Measurements from ENCODE around the gene CUL9. TPM values are rescaled to one million over a fixed set of nuclear protein-coding genes. Genes with fewer than 3 reads are reported as not detected.
A peak's percentile ranks its signal among the peaks of the same experiment; 100 is the strongest.

Gene CUL9
- total RNA-seq, 2 experiments from 2014 or later = 32.9 to 37.0 TPM

DNA sequence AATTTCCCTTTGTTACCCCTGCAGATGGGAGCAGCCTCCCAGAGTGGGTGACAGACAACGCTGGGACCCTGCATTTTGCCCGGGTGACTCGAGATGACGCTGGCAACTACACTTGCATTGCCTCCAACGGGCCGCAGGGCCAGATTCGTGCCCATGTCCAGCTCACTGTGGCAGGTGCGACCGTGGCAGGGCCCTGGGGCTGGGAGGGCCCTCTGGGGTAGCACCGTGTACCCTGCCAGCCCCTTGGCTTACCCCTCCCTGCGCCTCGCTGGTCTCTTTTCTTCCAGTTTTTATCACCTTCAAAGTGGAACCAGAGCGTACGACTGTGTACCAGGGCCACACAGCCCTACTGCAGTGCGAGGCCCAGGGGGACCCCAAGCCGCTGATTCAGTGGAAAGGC, 40.4 kb upstream of the CUL9 start:
- H3K36me3 ChIP-seq (ENCODE audit: insufficient read depth, low read length) = no peaks in the 10 kb centered on the region
- peaks cover 19% of the 10 kb centered on the region for H3K4me1 ChIP-seq (ENCODE audit: insufficient read depth, low read length, poor library complexity, severe bottlenecking)
- no peaks in the 10 kb centered on the region for H3K79me2 ChIP-seq (ENCODE audit: insufficient read depth, low read depth, low read length)
- no peaks in the 10 kb centered on the region for H3K9me2 ChIP-seq (ENCODE audit: insufficient read depth, low read length)
- TF ChIP-seq EZH2phosphoT487 (IDR thresholded peaks at IDR 0.05; ENCODE audit: borderline replicate concordance, low read depth, low read length) = no peak
- TF ChIP-seq, protein P1, sequence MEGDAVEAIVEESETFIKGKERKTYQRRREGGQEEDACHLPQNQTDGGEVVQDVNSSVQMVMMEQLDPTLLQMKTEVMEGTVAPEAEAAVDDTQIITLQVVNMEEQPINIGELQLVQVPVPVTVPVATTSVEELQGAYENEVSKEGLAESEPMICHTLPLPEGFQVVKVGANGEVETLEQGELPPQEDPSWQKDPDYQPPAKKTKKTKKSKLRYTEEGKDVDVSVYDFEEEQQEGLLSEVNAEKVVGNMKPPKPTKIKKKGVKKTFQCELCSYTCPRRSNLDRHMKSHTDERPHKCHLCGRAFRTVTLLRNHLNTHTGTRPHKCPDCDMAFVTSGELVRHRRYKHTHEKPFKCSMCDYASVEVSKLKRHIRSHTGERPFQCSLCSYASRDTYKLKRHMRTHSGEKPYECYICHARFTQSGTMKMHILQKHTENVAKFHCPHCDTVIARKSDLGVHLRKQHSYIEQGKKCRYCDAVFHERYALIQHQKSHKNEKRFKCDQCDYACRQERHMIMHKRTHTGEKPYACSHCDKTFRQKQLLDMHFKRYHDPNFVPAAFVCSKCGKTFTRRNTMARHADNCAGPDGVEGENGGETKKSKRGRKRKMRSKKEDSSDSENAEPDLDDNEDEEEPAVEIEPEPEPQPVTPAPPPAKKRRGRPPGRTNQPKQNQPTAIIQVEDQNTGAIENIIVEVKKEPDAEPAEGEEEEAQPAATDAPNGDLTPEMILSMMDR (conservative IDR thresholded peaks at IDR 0.05; ENCODE audit: low read length) = no peak
- intact Hi-C loops (cut with micrococcal nuclease; ENCODE audit: unreplicated experiment) = no loop called here
- H3K9me3 ChIP-seq (ENCODE audit: low read length) = no peaks in the 10 kb centered on the region
- H3K27ac ChIP-seq (ENCODE audit: low read depth, low read length, poor library complexity, severe bottlenecking) = no peak overlapping the region
- no peak overlapping the region for H3K4me2 ChIP-seq (ENCODE audit: low read length)
- ChIA-PET POLR2A (no interaction called here), CTCF (ENCODE audit: unreplicated experiment) (no interaction called here)
- no peak overlapping the region for H2AFZ ChIP-seq (ENCODE audit: low read length)
- H3K4me3 ChIP-seq (ENCODE audit: low read depth, low read length, poor library complexity, severe bottlenecking) = no peak overlapping the region
- no TSS peak for BruUV-seq (replicated peaks)
- no peaks in the 10 kb centered on the region for H4K20me1 ChIP-seq (ENCODE audit: insufficient read depth, low read length)
- DNase-seq (ENCODE audit: low spot score) = no peak

DNA sequence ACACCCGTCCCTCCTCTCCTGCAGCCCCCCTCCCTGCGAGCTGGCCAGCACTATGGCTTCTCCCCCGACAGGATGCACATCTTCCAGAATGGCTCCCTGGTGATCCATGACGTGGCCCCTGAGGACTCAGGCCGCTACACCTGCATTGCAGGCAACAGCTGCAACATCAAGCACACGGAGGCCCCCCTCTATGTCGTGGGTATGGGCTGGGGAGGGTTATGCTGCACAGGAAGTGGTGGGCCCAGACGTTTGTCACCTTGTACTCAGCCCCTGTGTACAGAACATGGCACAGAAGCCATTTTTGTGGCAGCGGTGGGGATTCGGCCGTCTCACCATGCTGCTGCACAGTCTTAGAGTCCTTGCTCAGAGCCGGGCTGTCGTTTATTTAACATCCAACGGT, 39.9 kb upstream of the CUL9 start:
- Histone ChIP-seq H3K36me3 (ENCODE audit: insufficient read depth, low read length) (no peaks in the 10 kb centered on the region), H3K4me1 (ENCODE audit: insufficient read depth, low read length, poor library complexity, severe bottlenecking) (peaks cover 19% of the 10 kb centered on the region), H3K9me2 (ENCODE audit: insufficient read depth, low read length) (no peaks in the 10 kb centered on the region), H3K9me3 (ENCODE audit: low read length) (no peaks in the 10 kb centered on the region), H3K79me2 (ENCODE audit: insufficient read depth, low read depth, low read length) (no peaks in the 10 kb centered on the region), H3K27ac (ENCODE audit: low read depth, low read length, poor library complexity, severe bottlenecking) (no peak overlapping the region), H3K4me2 (ENCODE audit: low read length) (no peak overlapping the region), H2AFZ (ENCODE audit: low read length) (no peak overlapping the region), H4K20me1 (ENCODE audit: insufficient read depth, low read length) (no peaks in the 10 kb centered on the region), H3K4me3 (ENCODE audit: low read depth, low read length, poor library complexity, severe bottlenecking) (no peak overlapping the region)
- TF ChIP-seq EZH2phosphoT487 (IDR thresholded peaks at IDR 0.05; ENCODE audit: borderline replicate concordance, low read depth, low read length) = no peak
- TF ChIP-seq, protein P1 (conservative IDR thresholded peaks at IDR 0.05; ENCODE audit: low read length) = no peak
- DNase-seq (ENCODE audit: low spot score) = peak; percentile 43
- intact Hi-C loops (cut with micrococcal nuclease; ENCODE audit: unreplicated experiment) = no loop called here
- BruUV-seq (replicated peaks) = no TSS peak
- ChIA-PET CTCF (ENCODE audit: unreplicated experiment) (no interaction called here), POLR2A (interaction anchor here (0.7 kb wide), 1 partner anchor 133 kb away, joined by 3 read pairs; no protein-coding TSS in a partner anchor)

DNA sequence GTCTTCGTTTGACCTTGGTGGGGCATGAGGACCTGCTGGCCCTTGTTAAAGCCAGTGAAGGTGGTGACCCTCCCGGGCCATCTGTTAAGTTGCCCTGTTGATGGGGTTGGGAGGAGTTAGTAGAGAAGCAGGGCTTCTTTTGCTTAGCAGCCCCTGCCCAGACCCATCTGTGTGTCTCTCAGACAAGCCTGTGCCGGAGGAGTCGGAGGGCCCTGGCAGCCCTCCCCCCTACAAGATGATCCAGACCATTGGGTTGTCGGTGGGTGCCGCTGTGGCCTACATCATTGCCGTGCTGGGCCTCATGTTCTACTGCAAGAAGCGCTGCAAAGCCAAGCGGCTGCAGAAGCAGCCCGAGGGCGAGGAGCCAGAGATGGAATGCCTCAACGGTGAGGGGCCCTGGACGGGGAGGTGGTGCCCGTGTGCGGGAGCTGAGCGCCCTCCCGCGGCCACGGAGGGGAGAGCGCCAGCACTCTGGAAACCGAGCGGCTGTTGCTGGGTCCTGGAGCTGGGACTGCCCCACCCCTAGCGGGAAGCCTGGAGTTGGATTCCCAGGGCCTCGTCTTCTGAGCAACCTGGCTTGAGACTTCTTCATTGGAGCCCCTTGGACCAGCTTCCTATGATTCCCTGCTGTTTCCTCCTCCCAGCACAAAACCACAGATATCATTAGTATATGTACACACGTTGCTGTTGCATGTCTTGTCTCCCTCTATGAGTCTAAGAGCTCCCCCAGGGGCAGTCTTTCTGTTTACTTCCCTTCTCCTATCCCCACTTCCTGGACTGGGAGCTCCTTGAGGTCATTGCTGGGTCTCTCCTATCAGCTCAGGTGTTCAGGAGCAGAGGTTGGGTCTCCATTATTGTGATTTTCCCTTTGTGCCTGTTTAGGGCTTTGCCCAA, 38.5 kb upstream of the CUL9 start:
- DNase-seq (ENCODE audit: low spot score) = peak; percentile 81
- no peak overlapping the region for H3K27ac ChIP-seq (ENCODE audit: low read depth, low read length, poor library complexity, severe bottlenecking)
- TF ChIP-seq EZH2phosphoT487 (IDR thresholded peaks at IDR 0.05; ENCODE audit: borderline replicate concordance, low read depth, low read length) = no peak
- TF ChIP-seq, protein P1 (conservative IDR thresholded peaks at IDR 0.05; ENCODE audit: low read length) = peak; percentile 96
- intact Hi-C loops (cut with micrococcal nuclease; ENCODE audit: unreplicated experiment) = loop anchor here (1.0 kb wide), 3 partner anchors 73 to 242 kb away; no protein-coding TSS in a partner anchor
- POLR2A ChIA-PET = interaction anchor here (0.6 to 1.4 kb wide), 5 partner anchors 15 to 338 kb away, joined by 3 read pairs; no protein-coding TSS in a partner anchor
- peak overlapping the region; percentile 25; the same call in 1 of the 2 replicates for H3K4me2 ChIP-seq (ENCODE audit: low read length)
- H4K20me1 ChIP-seq (ENCODE audit: insufficient read depth, low read length) = no peaks in the 10 kb centered on the region
- BruUV-seq (replicated peaks) = no TSS peak
- H3K9me3 ChIP-seq (ENCODE audit: low read length) = no peaks in the 10 kb centered on the region
- peak overlapping the region; percentile 50 for H2AFZ ChIP-seq (ENCODE audit: low read length)
- H3K4me1 ChIP-seq (ENCODE audit: insufficient read depth, low read length, poor library complexity, severe bottlenecking) = peaks cover 19% of the 10 kb centered on the region
- no peaks in the 10 kb centered on the region for H3K36me3 ChIP-seq (ENCODE audit: insufficient read depth, low read length)
- H3K9me2 ChIP-seq (ENCODE audit: insufficient read depth, low read length) = no peaks in the 10 kb centered on the region
- CTCF ChIA-PET (ENCODE audit: unreplicated experiment) = interaction anchor here (0.5 to 1.5 kb wide), 7 partner anchors 17 to 284 kb away, joined by 3 to 4 read pairs (median 4); partner anchors contain the start of genes ABCC10, KLHDC3 and PPP2R5D
- H3K4me3 ChIP-seq (ENCODE audit: low read depth, low read length, poor library complexity, severe bottlenecking) = no peak overlapping the region
- no peaks in the 10 kb centered on the region for H3K79me2 ChIP-seq (ENCODE audit: insufficient read depth, low read depth, low read length)
